Fibroblast of lung (primary cell): ENCODE measurements around the gene RER1. TPM values are rescaled to one million over a fixed set of nuclear protein-coding genes. Genes with fewer than 3 reads are reported as not detected.
A peak's percentile ranks its signal among the peaks of the same experiment; 100 is the strongest.

Source experiments
- DNase-seq, 2 donors: peaks; one replicate each; pipeline versions ENCODE4 v3.0.0 to v3.0.0-alpha.2; 2010; ENCODE audit warnings: low read depth in 2 of 2
- H2AFZ ChIP-seq: 2 replicates; pipeline ENCODE4 v1.5.1; 2012; ENCODE audit warnings: low read length, control low read depth, inconsistent platforms
- H3K27ac ChIP-seq: 2 replicates; pipeline ENCODE4 v1.5.1; 2011; ENCODE audit warnings: low read length, control low read depth; ENCODE audit not compliant: insufficient read depth
- H3K27me3 ChIP-seq: 2 replicates; pipeline ENCODE4 v1.5.1; 2011; ENCODE audit warnings: mild to moderate bottlenecking, low read length; ENCODE audit not compliant: control insufficient read depth, insufficient read depth
- H3K36me3 ChIP-seq: 2 replicates; pipeline ENCODE4 v1.5.1; 2011; ENCODE audit warnings: low read length; ENCODE audit not compliant: control insufficient read depth, insufficient read depth
- H3K4me1 ChIP-seq: 2 replicates; pipeline ENCODE4 v1.5.1; 2011; ENCODE audit warnings: low read length; ENCODE audit not compliant: control insufficient read depth, insufficient read depth; ENCODE audit errors: extremely low read depth
- H3K4me2 ChIP-seq: 2 replicates; pipeline ENCODE4 v1.5.1; 2011; ENCODE audit warnings: low read length, control low read depth; ENCODE audit not compliant: insufficient read depth; ENCODE audit errors: extremely low read depth
- H3K4me3 ChIP-seq, 4 experiments: fragments of 200-600 bp in 1 of 4; sonication (generic) in 1 of 4; replicated peaks in 1 of 4; 2 replicates each; pipeline ENCODE4 v1.5.1; 2011 to 2016; ENCODE audit warnings: low read length in 4 of 4, low read depth in 3 of 4, mild to moderate bottlenecking in 3 of 4, control low read depth in 2 of 4, inconsistent platforms in 1 of 4, mixed read lengths in 1 of 4; ENCODE audit not compliant: insufficient read depth in 1 of 4; ENCODE audit errors: control extremely low read depth in 1 of 4
- H3K79me2 ChIP-seq: 2 replicates; pipeline ENCODE4 v1.5.1; 2012; ENCODE audit warnings: mild to moderate bottlenecking, low read length, inconsistent platforms; ENCODE audit not compliant: control insufficient read depth, insufficient read depth
- H3K9ac ChIP-seq: 2 replicates; pipeline ENCODE4 v1.5.1; 2011; ENCODE audit warnings: mild to moderate bottlenecking, low read length, control low read depth; ENCODE audit not compliant: insufficient read depth
- H3K9me3 ChIP-seq: 2 replicates; pipeline ENCODE4 v1.5.1; 2012; ENCODE audit warnings: low read depth, low read length; ENCODE audit not compliant: control insufficient read depth, insufficient read depth
- H4K20me1 ChIP-seq: 2 replicates; pipeline ENCODE4 v1.5.1; 2011; ENCODE audit warnings: low read length; ENCODE audit not compliant: control insufficient read depth, insufficient read depth; ENCODE audit errors: extremely low read depth
- CTCF ChIP-seq, 2 donors: IDR thresholded peaks in 1 of 2; conservative IDR thresholded peaks in 1 of 2; 1 replicate in 1 of 2; 2 replicates in 1 of 2; pipeline ENCODE4 v1.5.1; 2011 to 2012; ENCODE audit warnings: low read length in 2 of 2, control low read depth in 1 of 2, inconsistent platforms in 1 of 2, low read depth in 1 of 2, mild to moderate bottlenecking in 1 of 2
- EZH2 ChIP-seq: IDR thresholded peaks from 2 replicates; pipeline ENCODE4 v1.5.1; 2012; ENCODE audit warnings: low read length, control low read depth, mild to moderate bottlenecking; ENCODE audit errors: missing control alignments
- polyA plus RNA-seq, 2 donors: library from polyadenylated mRNA; depleted of rRNA in 1 of 2; stranded (reverse) in 1 of 2; unstranded in 1 of 2; fragments of >200 nt; gene quantifications; 2 replicates each; pipeline ENCODE4 v1.2.1, GENCODE V29; 2011 to 2012; ENCODE audit warnings: missing spikeins in 1 of 2
- total RNA-seq: library from RNA; depleted of rRNA; stranded (reverse); fragments of >200 nt; gene quantifications from 2 replicates; pipeline ENCODE4 v1.2.1, GENCODE V29; 2014

RER1 gene
- total and polyA plus RNA-seq, 2 donors (not counting 1 experiment from before 2014, with no cell fraction given), result 76.1 to 271 TPM

DNA sequence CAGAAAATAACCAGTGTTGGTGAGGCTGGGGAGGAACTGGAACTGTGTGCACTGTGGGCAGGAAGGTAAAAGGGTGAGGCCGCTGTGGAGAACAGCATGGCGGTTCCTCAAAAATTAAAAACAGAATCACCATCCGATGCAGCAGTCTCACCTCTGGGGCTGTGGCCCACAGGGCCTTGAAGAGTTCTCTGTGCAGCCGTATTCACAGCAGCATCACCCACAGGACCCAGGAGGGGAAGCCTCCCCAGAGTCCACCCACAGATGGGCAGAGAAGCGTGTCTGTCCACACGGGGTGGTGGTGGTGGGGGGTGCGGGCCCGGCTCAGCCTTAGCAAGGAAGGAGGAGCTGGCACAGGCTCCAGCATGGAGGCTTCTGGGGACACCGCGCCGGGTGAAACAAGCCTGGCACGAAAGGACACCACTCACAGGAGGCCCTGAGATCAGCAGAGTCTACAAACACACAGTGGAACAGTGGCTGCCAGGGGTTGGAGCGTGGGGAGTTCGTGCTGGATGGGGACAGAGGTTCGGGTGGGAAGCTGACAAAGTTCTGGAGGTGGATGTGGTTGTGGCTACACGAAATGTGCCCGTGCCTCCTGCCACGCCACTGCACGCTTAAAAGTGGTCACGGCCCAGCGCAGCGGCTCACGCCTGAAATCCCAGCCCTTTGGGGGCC, 11.8 kb upstream of the RER1 start:
- Histone ChIP-seq H3K4me2 (no peak overlapping the region), H3K4me1 (no peaks in the 10 kb centered on the region), H3K9ac (no peak overlapping the region), H3K9me3 (no peaks in the 10 kb centered on the region), H4K20me1 (no peaks in the 10 kb centered on the region), H3K36me3 (no peaks in the 10 kb centered on the region), H3K4me3 (no peak overlapping the region), H3K79me2 (no peaks in the 10 kb centered on the region), H3K27me3 (no peaks in the 10 kb centered on the region), H2AFZ (no peak overlapping the region), H3K27ac (no peak overlapping the region)
- DNase-seq, result no peak
- no peak for TF ChIP-seq EZH2
- no peak for TF ChIP-seq CTCF (conservative IDR thresholded peaks at IDR 0.05 in 1 of 2, IDR thresholded peaks at IDR 0.05 in 1 of 2; ENCODE audit: low read depth in 1 of 2, low read length in 2 of 2)

GRCh38 chr1:2380816-2381591, 10.6 kb upstream of the RER1 start:
- Histone ChIP-seq H3K27me3 (no peaks in the 10 kb centered on the region), H3K4me1 (no peaks in the 10 kb centered on the region), H3K9me3 (no peaks in the 10 kb centered on the region), H3K4me2 (no peak overlapping the region), H3K36me3 (no peaks in the 10 kb centered on the region), H3K79me2 (no peaks in the 10 kb centered on the region), H3K9ac (no peak overlapping the region), H4K20me1 (no peaks in the 10 kb centered on the region), H3K4me3 (no peak overlapping the region), H3K27ac (no peak overlapping the region), H2AFZ (no peak overlapping the region)
- DNase-seq, result no peak
- TF ChIP-seq CTCF (conservative IDR thresholded peaks at IDR 0.05 in 1 of 2, IDR thresholded peaks at IDR 0.05 in 1 of 2; ENCODE audit: low read depth in 1 of 2, low read length in 2 of 2) (no peak), EZH2 (no peak)

DNA sequence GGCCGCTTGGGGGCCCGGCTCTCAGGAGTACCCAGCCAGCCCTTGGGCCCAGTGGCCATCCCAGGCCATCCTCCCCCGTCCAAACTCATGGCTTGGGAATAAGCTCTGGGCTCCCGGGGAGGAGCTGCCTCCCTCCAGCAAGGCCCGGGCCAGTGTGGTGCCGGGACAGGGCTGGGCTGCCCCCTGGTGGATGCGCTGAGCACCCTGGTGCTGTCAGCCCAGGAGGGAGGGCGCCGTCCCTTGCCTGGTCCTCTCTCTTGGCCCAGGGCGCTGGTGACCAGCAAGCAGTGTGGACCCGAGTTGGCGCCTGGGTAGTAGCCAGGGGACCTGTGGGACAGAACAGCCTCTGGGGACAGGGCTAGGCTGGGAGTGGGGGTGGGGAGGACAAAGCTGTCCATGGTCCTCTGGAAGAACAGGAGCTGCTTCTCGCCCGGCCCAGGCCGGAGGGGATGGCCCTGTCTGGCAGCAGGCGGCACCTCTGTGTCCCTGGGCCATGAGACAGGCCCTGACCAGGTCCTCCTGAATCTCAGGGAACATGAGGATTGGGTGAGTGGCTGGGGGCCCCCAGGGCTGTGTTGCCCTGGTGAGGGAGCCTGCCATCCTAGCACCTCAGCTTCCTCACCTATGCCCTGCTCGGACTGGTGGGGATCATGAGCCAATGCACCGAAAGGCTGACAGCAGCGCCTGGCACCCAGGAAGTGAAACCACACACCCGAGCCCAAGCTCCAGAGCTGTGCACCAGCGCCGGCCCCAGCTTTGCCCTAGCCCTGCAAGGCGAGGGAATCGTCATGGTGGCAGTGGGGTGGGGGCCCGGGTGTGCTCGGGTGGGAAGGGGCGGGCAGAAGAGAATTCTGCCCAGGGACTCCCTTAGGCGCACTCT, 9.7 kb upstream of the RER1 start:
- peak; percentile 63 to 74 for DNase-seq
- H3K9ac ChIP-seq, result no peak overlapping the region
- no peak overlapping the region for H2AFZ ChIP-seq

More for the DNA sequence above, 9.7 kb upstream of the RER1 start:
- no peak overlapping the region for H3K4me2 ChIP-seq
- H4K20me1 ChIP-seq, result no peaks in the 10 kb centered on the region
- H3K4me1 ChIP-seq, result no peaks in the 10 kb centered on the region
- no peak overlapping the region for H3K4me3 ChIP-seq
- H3K36me3 ChIP-seq, result no peaks in the 10 kb centered on the region
- H3K27ac ChIP-seq, result no peak overlapping the region
- no peak for TF ChIP-seq EZH2
- peak; percentile 82 to 87 for TF ChIP-seq CTCF (conservative IDR thresholded peaks at IDR 0.05 in 1 of 2, IDR thresholded peaks at IDR 0.05 in 1 of 2; ENCODE audit: low read depth in 1 of 2, low read length in 2 of 2)
- H3K79me2 ChIP-seq, result no peaks in the 10 kb centered on the region
- no peaks in the 10 kb centered on the region for H3K9me3 ChIP-seq
- no peaks in the 10 kb centered on the region for H3K27me3 ChIP-seq
